Transverse colon (tissue), 4 donors: ENCODE measurements around the gene APBB2. TPM values are rescaled to one million over a fixed set of nuclear protein-coding genes. Genes with fewer than 3 reads are reported as not detected.

ENCODE experiments used
- DNase-seq: peaks from one replicate; pipeline ENCODE4 v3.0.0-alpha.2; 2019
- H3K27ac ChIP-seq, 4 donors: fragments of 200-600 bp; sonication (generic); 2 replicates each; pipeline ENCODE4 v1.5.1; 2016 to 2018; ENCODE audit warnings: inconsistent platforms in 4 of 4
- H3K27me3 ChIP-seq: fragments of 200-600 bp; sonication (generic); 2 replicates; pipeline ENCODE4 v1.5.1; 2017; ENCODE audit warnings: inconsistent platforms
- H3K36me3 ChIP-seq, 4 donors: fragments of 200-600 bp; sonication (generic); 2 replicates each; pipeline ENCODE4 v1.5.1; 2017 to 2019; ENCODE audit warnings: inconsistent platforms in 4 of 4
- H3K4me1 ChIP-seq, 4 donors: fragments of 200-600 bp; sonication (generic); 2 replicates each; pipeline ENCODE4 v1.5.1; 2017 to 2020; ENCODE audit warnings: inconsistent platforms in 4 of 4
- H3K4me3 ChIP-seq, 4 donors: fragments of 200-600 bp; sonication (generic); 1 replicate in 1 of 4; 2 replicates in 3 of 4; pipeline versions ENCODE4 v1.5.1 to v1.6.1; 2017 to 2019; ENCODE audit warnings: inconsistent platforms in 4 of 4
- H3K9me3 ChIP-seq, 2 donors: fragments of 200-600 bp; sonication (generic); 2 replicates each; pipeline ENCODE4 v1.5.1; 2017 to 2019; ENCODE audit warnings: inconsistent platforms in 2 of 2
- CTCF ChIP-seq, 5 experiments: fragments of 200-600 bp in 3 of 5; fragments of 450-650 bp in 2 of 5; sonication (generic) in 3 of 5; IDR thresholded peaks; 1 replicate in 2 of 5; 2 replicates in 3 of 5; pipeline ENCODE4 v1.5.1; 2016 to 2017; ENCODE audit warnings: antibody characterized with exemption in 5 of 5, inconsistent platforms in 3 of 5, mild to moderate bottlenecking in 2 of 5, moderate library complexity in 1 of 5
- EP300 ChIP-seq: sonication (generic); formaldehyde crosslinking; IDR thresholded peaks from one replicate; pipeline ENCODE4 v1.6.1; 2017; ENCODE audit warnings: antibody characterized with exemption, low read depth
- POLR2A ChIP-seq: fragments of 450-650 bp; IDR thresholded peaks from one replicate; pipeline ENCODE4 v1.6.1; 2016; ENCODE audit warnings: antibody characterized with exemption, mild to moderate bottlenecking, moderate library complexity
- POLR2AphosphoS5 ChIP-seq, 3 donors: sonication (generic); formaldehyde crosslinking; IDR thresholded peaks; one replicate each; pipeline ENCODE4 v1.6.1; 2016; ENCODE audit warnings: antibody characterized with exemption in 3 of 3
- whole genome bisulfite sequencing, 2 donors: methylation state at CpG; one replicate each; pipeline ENCODE4 v1.1.5; 2018; ENCODE audit warnings: low coverage in 1 of 2; 5-methylcytosine and 5-hydroxymethylcytosine counted together
- in situ Hi-C, 4 donors: fragments of 200-750 bp; cut with MboI; loops; one replicate each; pipeline versions ENCODE4 v1.15.0 to v1.15.1; 2017; ENCODE audit warnings: low sequenced_read_pairs in 3 of 4, low pct_ligation_motif_present in 1 of 4, low pct_unique_long_range_greater_than_20kb in 1 of 4
- intact Hi-C: fragments of 100-400 bp; cut with DNase I; formaldehyde crosslinking; loops from one replicate; pipeline ENCODE4 v1.15.1; 2023; ENCODE audit warnings: low total_unique reads
- total RNA-seq, 4 donors: library from RNA; depleted of rRNA; stranded (reverse); fragments of >200 nt; gene quantifications; one replicate each; pipeline ENCODE4 v1.1.0, GENCODE V29; 2016

APBB2 gene
- 100 to 1,000 TPM in 2 of 4 donors, 10 to 100 TPM in 2; 37.1 to 138 (median 90.1) TPM for total RNA-seq

GRCh38 chr4:41214136-41214824, at the start of gene APBB2:
Gene APBB2, minus strand, starts transcription at chr4:41214542. Its CDS starts 181,288 bp downstream, at chr4:41033254.
- H3K4me3 ChIP-seq = peak within 1 kb of the TSS; percentile 79 to 89 (median 86)
- intact Hi-C loops (loop anchor here (2.0 to 10.0 kb wide), 3 partner anchors 89 to 283 kb away; no protein-coding TSS in a partner anchor), in situ Hi-C loops (loop anchor here in 3 of 4 donors (10.0 to 25.0 kb wide), 3 partner anchors 227 to 289 kb away; no protein-coding TSS in a partner anchor)
- peaks cover 4 to 51% (median 25%) of the 10 kb centered on the region in 4 donors for H3K4me1 ChIP-seq
- peak; percentile 95 for DNase-seq
- H3K9me3 ChIP-seq = no peaks in the 10 kb centered on the region
- peak within 1 kb of the TSS; percentile 87 to 94 (median 90) for H3K27ac ChIP-seq
- H3K27me3 ChIP-seq = no peaks in the 10 kb centered on the region
- TF ChIP-seq POLR2A (peak; percentile 86), CTCF (IDR thresholded peaks at IDR 0.05) (peak; percentile 60 to 87 (median 79)), EP300 (no peak), POLR2AphosphoS5 (IDR thresholded peaks at IDR 0.05) (peak; percentile 88 to 97 (median 95))
- no peaks in the 10 kb centered on the region for H3K36me3 ChIP-seq
- WGBS, 2 donors = 0 to 1% methylated on average over 1 to 53 of the region's 71 CpGs

- in situ Hi-C loops = no loop called here
- intact Hi-C loops = no loop called here
- DNase-seq = no peak
- H3K27me3 ChIP-seq = peaks cover 44% of the 10 kb centered on the region
- H3K9me3 ChIP-seq = no peaks in the 10 kb centered on the region
- no peak for TF ChIP-seq EP300
- TF ChIP-seq POLR2AphosphoS5 (IDR thresholded peaks at IDR 0.05) = no peak
- no peak for TF ChIP-seq POLR2A
- no peaks in the 10 kb centered on the region for H3K36me3 ChIP-seq
- 60 to 90% methylated on average over 1 to 6 of the region's 6 CpGs for WGBS, 2 donors
- no peak overlapping the region for H3K4me3 ChIP-seq
- H3K27ac ChIP-seq = no peak overlapping the region
- peaks cover under 1 to 9% (median 7%) of the 10 kb centered on the region in 4 donors for H3K4me1 ChIP-seq
These were observed 47.9 kb upstream of the APBB2 start for GRCh38 chr4:41262198-41262597.

- in situ Hi-C loops = no loop called here
- H3K27me3 ChIP-seq = peaks cover 64% of the 10 kb centered on the region
- 89 to 91% methylated on average over 5 to 9 of the region's 9 CpGs for WGBS, 2 donors
These were observed 45.9 kb upstream of the APBB2 start for GRCh38 chr4:41260116-41260733.

GRCh38 chr4:41258783-41259182, 44.4 kb upstream of the APBB2 start:
- in situ Hi-C loops = no loop called here
- H3K4me1 ChIP-seq = peaks cover 6 to 16% (median 15%) of the 10 kb centered on the region in 4 donors
- H3K9me3 ChIP-seq = no peaks in the 10 kb centered on the region
- no peak overlapping the region for H3K4me3 ChIP-seq
- intact Hi-C loops = no loop called here
- peaks cover 78% of the 10 kb centered on the region for H3K27me3 ChIP-seq
- H3K27ac ChIP-seq = no peak overlapping the region
- WGBS, 2 donors = 65 to 72% methylated on average over 5 of the region's 5 CpGs
- no peaks in the 10 kb centered on the region for H3K36me3 ChIP-seq
- TF ChIP-seq POLR2A = no peak
- TF ChIP-seq CTCF (IDR thresholded peaks at IDR 0.05) = peak in 1 of 5 experiments; percentile 3
- no peak for DNase-seq

More at GRCh38 chr4:41260116-41260733, 45.9 kb upstream of the APBB2 start:
- Histone ChIP-seq H3K4me3 (no peak overlapping the region), H3K27ac (no peak overlapping the region), H3K4me1 (peaks cover 6 to 16% (median 15%) of the 10 kb centered on the region in 4 donors), H3K36me3 (no peaks in the 10 kb centered on the region), H3K9me3 (no peaks in the 10 kb centered on the region)
- no peak for DNase-seq
- intact Hi-C loops = no loop called here
- TF ChIP-seq POLR2A (no peak), POLR2AphosphoS5 (IDR thresholded peaks at IDR 0.05) (no peak), CTCF (IDR thresholded peaks at IDR 0.05) (no peak), EP300 (no peak)
